A673 (cell line): Measurements from ENCODE around the gene MECR.

ENCODE experiments used
- CTCF ChIP-seq: fragments of 300-800, 200-600 bp; sonication (generic); conservative IDR thresholded peaks from 2 replicates; pipeline ENCODE4 v1.5.1; 2017; ENCODE audit warnings: low read depth, mild to moderate bottlenecking, antibody characterized with exemption, low read length, moderate library complexity, mixed read lengths
- EZH2 ChIP-seq: fragments of 200-600 bp; sonication (generic); IDR thresholded peaks from 2 replicates; pipeline ENCODE4 v1.6.1; 2017; ENCODE audit warnings: borderline replicate concordance, low read depth, mild to moderate bottlenecking, mixed read lengths, antibody characterized with exemption, low read length; ENCODE audit not compliant: poor library complexity, severe bottlenecking

- TF ChIP-seq EZH2 (no peak), CTCF (no peak)
These were observed 66.1 kb downstream of the MECR start for GRCh38 chr1:29164588-29164987.
